GM20000 (cell line): Measurements from ENCODE around the gene PPP2R2D.

ENCODE experiments used
- DNase-seq: peaks from one replicate; pipeline ENCODE4 v3.0.0; 2012; ENCODE audit warnings: low spot score
- CTCF ChIP-seq: IDR thresholded peaks from 2 replicates; pipeline ENCODE4 v1.5.1; 2012; ENCODE audit warnings: mild to moderate bottlenecking, control low read depth; ENCODE audit errors: extremely low read depth, missing control alignments

Gene PPP2R2D

GRCh38 chr10:131900350-131901152 lies at the start of gene PPP2R2D:
Gene PPP2R2D, plus strand, starts transcription at chr10:131901008. Its CDS starts 141 bp downstream, at chr10:131901149.
- no peak for TF ChIP-seq CTCF
- peak; percentile 99 for DNase-seq

DNA sequence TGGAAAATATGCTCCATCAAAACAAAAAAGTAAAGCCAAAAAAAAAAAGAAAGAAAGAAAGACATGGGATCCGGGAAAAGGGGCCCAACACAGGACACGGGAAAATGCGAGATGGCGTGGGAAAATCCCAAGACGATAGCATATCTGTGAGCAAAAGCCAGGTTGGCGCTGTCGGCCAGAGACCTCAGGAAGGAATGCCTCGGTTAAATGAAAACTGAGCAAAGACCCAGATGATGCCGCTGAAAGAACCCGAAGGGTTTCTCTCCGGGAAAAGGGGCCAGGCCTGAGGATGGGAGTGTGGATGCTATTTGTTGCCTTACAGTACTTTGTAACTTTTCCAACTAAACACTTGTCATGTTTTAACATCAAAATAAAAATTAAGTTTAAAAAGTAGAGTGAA lies 49.5 kb upstream of the PPP2R2D start:
- TF ChIP-seq CTCF: no peak

GRCh38 chr10:131852176-131852822 lies 48.5 kb upstream of the PPP2R2D start:
- DNase-seq: no peak
- no peak for TF ChIP-seq CTCF

More for the DNA sequence above, 49.5 kb upstream of the PPP2R2D start:
- no peak for DNase-seq

DNA sequence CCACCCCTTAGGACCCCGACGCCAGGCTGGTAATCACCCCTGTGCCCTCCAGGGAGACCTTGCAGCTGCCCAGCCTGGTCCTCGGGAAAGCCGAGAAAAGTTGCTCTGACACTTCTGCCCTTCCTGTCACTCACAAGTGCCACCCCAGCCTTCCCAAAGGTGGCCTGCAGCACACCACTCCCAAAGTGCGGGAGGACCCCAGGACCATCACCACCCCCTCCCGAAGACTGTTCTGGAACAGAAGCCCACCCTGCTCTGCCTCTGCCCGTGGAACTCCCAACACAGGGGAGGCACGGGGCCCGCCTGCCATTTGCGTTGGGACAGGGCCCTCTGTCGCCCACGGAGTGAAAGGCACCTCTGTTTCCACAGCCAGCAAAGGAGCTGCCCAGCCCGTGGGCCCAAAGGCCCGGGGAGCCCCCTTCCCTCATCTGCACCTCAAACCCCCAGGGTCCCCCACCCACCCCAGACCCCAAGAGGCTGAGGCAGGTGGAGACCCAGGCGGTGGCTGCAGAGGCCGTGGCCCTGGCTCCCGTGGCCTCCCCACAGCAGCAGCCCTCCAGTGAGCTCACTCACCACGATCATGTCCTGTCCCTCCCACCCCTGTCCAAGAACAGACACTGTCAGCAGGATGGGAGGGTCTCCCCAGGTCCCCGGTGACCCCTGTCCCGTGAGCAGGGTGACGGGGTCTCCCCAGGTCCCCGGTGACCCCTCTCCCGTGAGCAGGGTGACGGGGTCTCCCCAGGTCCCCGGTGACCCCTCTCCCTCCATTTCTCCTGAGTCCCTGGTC lies 47.8 kb upstream of the PPP2R2D start:
- no peak for DNase-seq

DNA sequence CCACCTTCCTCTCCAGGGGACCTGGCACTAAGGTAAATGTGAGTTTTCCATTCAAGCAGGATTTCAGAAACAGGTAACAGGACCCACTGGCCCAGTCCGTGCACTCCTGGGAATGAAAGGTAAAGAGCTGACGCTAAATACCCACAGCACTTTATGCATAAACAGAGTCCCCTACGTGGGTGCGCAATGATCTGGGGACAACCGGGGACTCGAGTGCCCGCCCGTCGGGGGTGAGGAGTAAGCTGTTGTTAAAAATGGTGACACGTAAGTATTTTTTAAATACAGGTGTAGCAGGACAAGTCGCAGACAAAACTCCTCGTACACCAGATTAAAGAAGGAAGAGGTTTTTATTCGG lies 47.2 kb upstream of the PPP2R2D start:
- no peak for TF ChIP-seq CTCF
- no peak for DNase-seq

More for the DNA sequence above, 47.8 kb upstream of the PPP2R2D start:
- no peak for TF ChIP-seq CTCF

GRCh38 chr10:131854579-131855335 lies 46.1 kb upstream of the PPP2R2D start:
- DNase-seq: no peak

More at GRCh38 chr10:131854579-131855335, 46.1 kb upstream of the PPP2R2D start:
- no peak for TF ChIP-seq CTCF
